ENCODE measurements around the gene NR2E1.

NR2E1 gene

GRCh38 chr6:108119769-108120141 lies 46.1 kb upstream of the NR2E1 start:
- no peak for DNase-seq (ENCODE audit: insufficient read length, low spot score)
- FAIRE-seq, result no peak
- TF ChIP-seq, protein P1, sequence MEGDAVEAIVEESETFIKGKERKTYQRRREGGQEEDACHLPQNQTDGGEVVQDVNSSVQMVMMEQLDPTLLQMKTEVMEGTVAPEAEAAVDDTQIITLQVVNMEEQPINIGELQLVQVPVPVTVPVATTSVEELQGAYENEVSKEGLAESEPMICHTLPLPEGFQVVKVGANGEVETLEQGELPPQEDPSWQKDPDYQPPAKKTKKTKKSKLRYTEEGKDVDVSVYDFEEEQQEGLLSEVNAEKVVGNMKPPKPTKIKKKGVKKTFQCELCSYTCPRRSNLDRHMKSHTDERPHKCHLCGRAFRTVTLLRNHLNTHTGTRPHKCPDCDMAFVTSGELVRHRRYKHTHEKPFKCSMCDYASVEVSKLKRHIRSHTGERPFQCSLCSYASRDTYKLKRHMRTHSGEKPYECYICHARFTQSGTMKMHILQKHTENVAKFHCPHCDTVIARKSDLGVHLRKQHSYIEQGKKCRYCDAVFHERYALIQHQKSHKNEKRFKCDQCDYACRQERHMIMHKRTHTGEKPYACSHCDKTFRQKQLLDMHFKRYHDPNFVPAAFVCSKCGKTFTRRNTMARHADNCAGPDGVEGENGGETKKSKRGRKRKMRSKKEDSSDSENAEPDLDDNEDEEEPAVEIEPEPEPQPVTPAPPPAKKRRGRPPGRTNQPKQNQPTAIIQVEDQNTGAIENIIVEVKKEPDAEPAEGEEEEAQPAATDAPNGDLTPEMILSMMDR (IDR thresholded peaks at IDR 0.05; ENCODE audit: insufficient read depth, missing control alignments), result no peak

DNA sequence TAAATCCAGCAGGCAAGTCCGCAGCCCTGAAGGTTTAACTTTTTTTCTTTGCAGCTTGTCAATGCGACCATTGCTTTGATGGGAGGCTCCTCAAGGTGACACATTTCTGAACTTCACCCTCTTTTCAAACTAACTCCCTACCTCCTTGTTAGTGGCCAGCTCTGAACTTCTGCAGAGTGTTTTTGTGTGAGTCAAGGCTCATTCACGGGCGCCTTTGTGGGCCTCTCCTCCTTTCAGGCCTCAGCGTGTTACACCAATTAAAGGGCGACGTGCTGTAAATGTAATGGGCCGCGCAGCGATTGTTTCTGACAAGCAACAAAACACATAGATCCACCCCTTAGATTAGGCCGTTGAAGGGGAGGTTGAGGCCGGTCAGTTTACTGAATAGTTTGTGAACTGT lies 45.5 kb upstream of the NR2E1 start:
- FAIRE-seq (no peak), DNase-seq (ENCODE audit: insufficient read length, low spot score) (no peak)
- TF ChIP-seq, protein P1 (IDR thresholded peaks at IDR 0.05; ENCODE audit: insufficient read depth, missing control alignments), result no peak

DNA sequence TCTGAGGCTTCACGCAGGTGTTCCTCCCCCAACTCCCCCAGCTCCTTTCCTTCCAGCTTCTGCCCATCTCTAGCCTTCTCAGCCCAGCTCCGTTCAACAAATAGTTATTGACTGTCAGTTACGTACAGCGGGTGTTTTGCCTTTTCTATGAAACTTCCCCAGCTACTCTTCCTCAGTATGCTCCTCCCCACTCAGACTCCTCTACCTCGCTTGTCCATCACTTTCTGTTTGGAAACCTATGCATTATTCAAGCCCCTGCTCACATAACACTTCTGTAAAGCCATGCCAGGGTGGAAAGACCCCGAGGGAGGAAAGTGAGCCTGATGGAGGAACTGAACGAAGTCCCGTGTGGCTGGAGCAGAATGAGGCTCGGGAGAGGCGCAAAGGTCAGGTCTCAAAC lies 44.2 kb upstream of the NR2E1 start:
- FAIRE-seq (no peak), DNase-seq (ENCODE audit: insufficient read length, low spot score) (no peak)

DNA sequence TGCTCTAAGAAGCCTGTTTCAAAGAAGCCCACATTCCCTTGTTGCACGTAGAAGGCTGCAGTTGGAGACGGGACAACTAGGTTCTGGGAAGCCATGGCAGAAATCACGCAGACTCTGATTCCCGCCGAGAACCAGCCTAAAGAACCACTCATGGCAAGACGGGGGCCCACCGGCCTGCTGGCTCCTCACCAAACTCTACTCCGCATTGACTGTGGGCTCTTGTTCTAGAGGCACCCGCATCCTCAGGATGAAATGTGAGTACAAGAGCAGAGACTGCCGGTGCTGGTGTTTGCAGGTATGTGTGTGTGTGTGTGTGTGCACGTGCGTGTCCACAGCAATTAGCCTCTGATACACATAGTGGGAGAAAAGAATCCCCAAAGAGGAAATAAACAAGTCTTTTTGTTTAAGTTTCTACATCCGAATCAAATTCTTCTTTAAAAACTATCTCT lies 42.3 kb upstream of the NR2E1 start:
- DNase-seq (ENCODE audit: insufficient read length, low spot score) (no peak), FAIRE-seq (no peak)
- TF ChIP-seq, protein P1 (IDR thresholded peaks at IDR 0.05; ENCODE audit: insufficient read depth, missing control alignments), result no peak

More for the DNA sequence above, 44.2 kb upstream of the NR2E1 start:
- TF ChIP-seq, protein P1 (IDR thresholded peaks at IDR 0.05; ENCODE audit: insufficient read depth, missing control alignments), result no peak

DNA sequence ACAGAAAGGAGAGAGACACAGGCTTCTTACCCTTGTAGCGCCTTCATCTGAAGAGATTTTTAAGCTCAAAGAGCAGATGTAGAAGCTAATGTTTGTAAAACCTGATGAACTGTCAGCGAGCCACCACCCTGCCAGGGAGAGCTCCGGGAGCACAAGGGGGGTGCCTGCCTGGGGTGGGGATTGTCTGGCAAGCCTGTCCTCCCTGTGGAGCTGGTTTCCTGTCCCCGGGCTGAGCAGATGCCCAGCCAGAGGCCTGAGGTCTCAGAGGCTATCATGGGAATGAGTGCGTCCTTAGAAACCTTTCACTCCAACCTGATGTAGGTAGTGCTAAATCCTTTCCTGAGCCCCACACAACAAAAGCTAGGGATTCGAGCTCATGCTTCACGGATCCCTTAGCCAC lies 41.9 kb upstream of the NR2E1 start:
- no peak for DNase-seq (ENCODE audit: insufficient read length, low spot score)
- FAIRE-seq, result no peak
- TF ChIP-seq, protein P1 (IDR thresholded peaks at IDR 0.05; ENCODE audit: insufficient read depth, missing control alignments), result no peak

- TF ChIP-seq, protein P1 (IDR thresholded peaks at IDR 0.05; ENCODE audit: insufficient read depth, missing control alignments), result no peak
- DNase-seq (ENCODE audit: insufficient read length, low spot score) (no peak), FAIRE-seq (no peak)
Measured at GRCh38 chr6:108127056-108127455, 38.8 kb upstream of the NR2E1 start.

DNA sequence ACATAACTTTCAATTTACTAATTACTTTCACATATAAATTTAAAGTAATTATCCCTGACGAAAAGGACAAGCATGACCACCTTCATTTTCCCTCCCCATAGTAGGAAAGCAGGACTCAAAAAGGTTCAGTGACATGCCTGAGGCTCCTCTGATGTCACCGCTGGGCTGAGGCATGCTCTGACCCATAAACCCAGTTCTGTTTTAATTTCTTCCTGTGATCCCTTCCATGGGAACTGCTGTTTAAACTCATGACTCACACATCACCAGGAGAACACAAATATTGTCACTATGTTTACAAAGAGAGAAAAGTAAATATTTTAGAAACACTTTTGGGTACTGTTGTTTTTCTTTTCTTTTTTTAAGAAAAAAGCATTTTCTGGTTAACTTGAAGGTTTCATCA lies 38.0 kb upstream of the NR2E1 start:
- no peak for DNase-seq (ENCODE audit: insufficient read length, low spot score)
- FAIRE-seq, result no peak
- TF ChIP-seq, protein P1 (IDR thresholded peaks at IDR 0.05; ENCODE audit: insufficient read depth, missing control alignments), result no peak
